Endothelial cell of umbilical vein (primary cell): ENCODE measurements around the gene MAP3K14. TPM values are rescaled to one million over a fixed set of nuclear protein-coding genes. Genes with fewer than 3 reads are reported as not detected.

Experiments
- BruUV-seq: library from RNA; stranded (reverse); fragments of 400-500 nt; replicated peaks from 2 replicates; lab custom pipeline; 2021; lab: Mats Ljungman, UMichigan
- CTCF ChIA-PET: fragments of 300-600, 350-600 bp; sonication (Branson Sonifier 250); formaldehyde crosslinking; loops from one replicate; lab custom pipeline; 2021; ENCODE audit warnings: antibody characterized with exemption, inconsistent platforms; lab: Charles Lee
- POLR2A ChIA-PET: fragments of 300-600, 350-600 bp; sonication (Branson Sonifier 250); formaldehyde crosslinking; loops from one replicate; lab custom pipeline; 2021; ENCODE audit warnings: antibody characterized with exemption, inconsistent platforms; lab: Charles Lee
- DNase-seq: peaks from one replicate; pipeline ENCODE4 v3.0.0-alpha.2; 2011; ENCODE audit warnings: low read depth, low spot score
- FAIRE-seq: peaks from 2 replicates; lab custom pipeline; 2011; peaks lifted over from hg19 to GRCh38; lab: Jason Lieb, UNC
- H2AFZ ChIP-seq: 2 replicates; pipeline ENCODE4 v1.6.0; 2012; ENCODE audit warnings: low read depth, low read length, control low read depth, inconsistent platforms
- H3K27ac ChIP-seq: 2 replicates; pipeline ENCODE4 v1.5.1; 2011; ENCODE audit warnings: low read depth, mild to moderate bottlenecking, control low read depth, low read length, moderate library complexity; ENCODE audit not compliant: insufficient read depth
- H3K27me3 ChIP-seq, 2 experiments: 2 replicates each; pipeline versions ENCODE4 v1.6.0 to v1.6.1; 2011; ENCODE audit warnings: low read length in 2 of 2, mixed read lengths in 1 of 2; ENCODE audit not compliant: control insufficient read depth in 2 of 2, insufficient read depth in 2 of 2
- H3K36me3 ChIP-seq, 2 experiments: 2 replicates in 1 of 2; 3 replicates in 1 of 2; pipeline ENCODE4 v1.5.1; 2011; ENCODE audit warnings: low read length in 2 of 2, mild to moderate bottlenecking in 1 of 2, moderate library complexity in 1 of 2; ENCODE audit not compliant: control insufficient read depth in 2 of 2, insufficient read depth in 2 of 2; ENCODE audit errors: extremely low read depth in 1 of 2
- H3K4me1 ChIP-seq: 3 replicates; pipeline ENCODE4 v1.5.1; 2011; ENCODE audit warnings: mild to moderate bottlenecking, low read length; ENCODE audit not compliant: control insufficient read depth, insufficient read depth; ENCODE audit errors: extremely low read depth
- H3K4me2 ChIP-seq: 2 replicates; pipeline ENCODE4 v1.6.1; 2011; ENCODE audit warnings: low read length, control low read depth, mixed read lengths; ENCODE audit not compliant: insufficient read depth
- H3K4me3 ChIP-seq, 3 experiments: fragments of 200-600 bp in 1 of 3; sonication (generic), shearing (Covaris generic) in 1 of 3; replicated peaks in 1 of 3; 2 replicates each; pipeline ENCODE4 v1.5.1; 2011 to 2016; ENCODE audit warnings: control low read depth in 3 of 3, low read length in 3 of 3, mild to moderate bottlenecking in 2 of 3, inconsistent platforms in 1 of 3, low read depth in 1 of 3, moderate library complexity in 1 of 3; ENCODE audit not compliant: insufficient read depth in 1 of 3
- H3K79me2 ChIP-seq: 2 replicates; pipeline ENCODE4 v1.6.0; 2012; ENCODE audit warnings: low read length, inconsistent platforms; ENCODE audit not compliant: control insufficient read depth, insufficient read depth
- H3K9ac ChIP-seq: replicated peaks from 2 replicates; pipeline ENCODE3; 2011; ENCODE audit warnings: low read length, control low read depth; ENCODE audit not compliant: insufficient read depth; ENCODE audit errors: extremely low read depth
- H3K9me1 ChIP-seq: replicated peaks from 3 replicates; pipeline ENCODE4 v1.6.0; 2011; ENCODE audit warnings: mild to moderate bottlenecking, low read length; ENCODE audit not compliant: control insufficient read depth, insufficient read depth; ENCODE audit errors: extremely low read depth
- H3K9me3 ChIP-seq: replicated peaks from 2 replicates; pipeline ENCODE4 v1.5.1; 2012; ENCODE audit warnings: low read length, inconsistent platforms; ENCODE audit not compliant: control insufficient read depth, insufficient read depth
- H4K20me1 ChIP-seq: replicated peaks from 2 replicates; pipeline ENCODE3; 2011; ENCODE audit warnings: mild to moderate bottlenecking, low read length; ENCODE audit not compliant: control insufficient read depth, insufficient read depth; ENCODE audit errors: extremely low read depth
- EZH2 ChIP-seq: IDR thresholded peaks from 2 replicates; pipeline ENCODE4 v1.6.1; 2012; ENCODE audit warnings: borderline replicate concordance, low read depth, mild to moderate bottlenecking, moderate library complexity, low read length, inconsistent platforms; ENCODE audit not compliant: severe bottlenecking
- FOS ChIP-seq: IDR thresholded peaks from 2 replicates; pipeline ENCODE4 v1.6.1; 2011; ENCODE audit warnings: mild to moderate bottlenecking, low read length, moderate library complexity, borderline replicate concordance; ENCODE audit not compliant: insufficient read depth
- GATA2 ChIP-seq: IDR thresholded peaks from 2 replicates; pipeline ENCODE4 v1.7.0; 2011; ENCODE audit warnings: low read depth, mild to moderate bottlenecking, moderate library complexity, mixed read lengths, low read length; ENCODE audit not compliant: insufficient read length, insufficient read depth
- JUN ChIP-seq: IDR thresholded peaks from 2 replicates; pipeline ENCODE4 v1.6.1; 2011; ENCODE audit warnings: borderline replicate concordance, low read depth; ENCODE audit not compliant: insufficient read length, insufficient read depth
- MYC ChIP-seq: IDR thresholded peaks from one replicate; pipeline ENCODE4 v1.6.1; 2011; ENCODE audit warnings: mild to moderate bottlenecking, low read depth, low read length
- POLR2A ChIP-seq: IDR thresholded peaks from 2 replicates; pipeline ENCODE4 v1.6.1; 2012; ENCODE audit warnings: low read depth, mild to moderate bottlenecking, control low read depth, low read length
- POLR2AphosphoS5 ChIP-seq: IDR thresholded peaks from 2 replicates; pipeline ENCODE4 v1.6.1; 2012; ENCODE audit warnings: low read depth, mild to moderate bottlenecking, control low read depth, low read length, moderate library complexity; ENCODE audit not compliant: insufficient read depth
- dilution Hi-C: fragments of 300-500 bp; cut with MboI; formaldehyde crosslinking; loops from one replicate; pipeline ENCODE4 v1.15.0; 2019; ENCODE audit warnings: low sequenced_read_pairs; ENCODE audit not compliant: extremely low pct_ligation_motif_present
- intact Hi-C: fragments of 100-400 bp; cut with micrococcal nuclease; formaldehyde crosslinking; loops from one replicate; pipeline ENCODE4 v1.10.0; 2022
- polyA plus RNA-seq, 4 experiments: library from polyadenylated mRNA; depleted of rRNA in 3 of 4; stranded (reverse) in 3 of 4; unstranded in 1 of 4; fragments of >200 nt; gene quantifications; 2 replicates each; pipeline versions ENCODE4 v1.2.1 to v1.2.3, GENCODE V29; 2011 to 2012; ENCODE audit warnings: missing spikeins in 1 of 4
- total RNA-seq: library from RNA; stranded (reverse); gene quantifications from 2 replicates; pipeline ENCODE4 v1.2.3, GENCODE V29; 2021
- TF ChIP-seq, protein P1 (sequence below), 2 donors: IDR thresholded peaks; 1 replicate in 1 of 2; 2 replicates in 1 of 2; pipeline ENCODE4 v1.5.1; 2011; ENCODE audit warnings: low read length in 2 of 2, mild to moderate bottlenecking in 2 of 2, moderate library complexity in 2 of 2, control low read depth in 1 of 2, inconsistent platforms in 1 of 2, low read depth in 1 of 2; ENCODE audit not compliant: insufficient read depth in 1 of 2; ENCODE audit errors: extremely low read depth in 1 of 2
- TF ChIP-seq, protein P2 (sequence below): IDR thresholded peaks from 2 replicates; pipeline ENCODE4 v1.6.1; 2011; ENCODE audit not compliant: insufficient read depth, insufficient read length

MAP3K14 gene
- total and polyA plus RNA-seq, 2 donors (not counting 3 experiments of a cell fraction or from before 2014, with no cell fraction given), result 5.4 to 9.8 TPM

- H3K4me1 ChIP-seq, result peaks cover 26% of the 10 kb centered on the region
- H3K27ac ChIP-seq, result no peak overlapping the region
- BruUV-seq, result no TSS peak
- dilution Hi-C loops, result no loop called here
- intact Hi-C loops, result no loop called here
- H3K9ac ChIP-seq, result no peak overlapping the region
- no peak for FAIRE-seq
- POLR2A ChIA-PET, result no interaction called here
- H3K27me3 ChIP-seq, result no peaks in the 10 kb centered on the region
- no peak for DNase-seq
- no peaks in the 10 kb centered on the region for H3K9me1 ChIP-seq
- H3K79me2 ChIP-seq, result no peaks in the 10 kb centered on the region
- H3K36me3 ChIP-seq, result no peaks in the 10 kb centered on the region
- H4K20me1 ChIP-seq, result no peaks in the 10 kb centered on the region
- no peak overlapping the region for H2AFZ ChIP-seq
- no peak overlapping the region for H3K4me3 ChIP-seq
- no peak overlapping the region for H3K4me2 ChIP-seq
- CTCF ChIA-PET, result no interaction called here
- no peak for TF ChIP-seq JUN
- TF ChIP-seq MYC, result no peak
- no peak for TF ChIP-seq EZH2
- TF ChIP-seq POLR2A, result no peak
- TF ChIP-seq, protein P1, sequence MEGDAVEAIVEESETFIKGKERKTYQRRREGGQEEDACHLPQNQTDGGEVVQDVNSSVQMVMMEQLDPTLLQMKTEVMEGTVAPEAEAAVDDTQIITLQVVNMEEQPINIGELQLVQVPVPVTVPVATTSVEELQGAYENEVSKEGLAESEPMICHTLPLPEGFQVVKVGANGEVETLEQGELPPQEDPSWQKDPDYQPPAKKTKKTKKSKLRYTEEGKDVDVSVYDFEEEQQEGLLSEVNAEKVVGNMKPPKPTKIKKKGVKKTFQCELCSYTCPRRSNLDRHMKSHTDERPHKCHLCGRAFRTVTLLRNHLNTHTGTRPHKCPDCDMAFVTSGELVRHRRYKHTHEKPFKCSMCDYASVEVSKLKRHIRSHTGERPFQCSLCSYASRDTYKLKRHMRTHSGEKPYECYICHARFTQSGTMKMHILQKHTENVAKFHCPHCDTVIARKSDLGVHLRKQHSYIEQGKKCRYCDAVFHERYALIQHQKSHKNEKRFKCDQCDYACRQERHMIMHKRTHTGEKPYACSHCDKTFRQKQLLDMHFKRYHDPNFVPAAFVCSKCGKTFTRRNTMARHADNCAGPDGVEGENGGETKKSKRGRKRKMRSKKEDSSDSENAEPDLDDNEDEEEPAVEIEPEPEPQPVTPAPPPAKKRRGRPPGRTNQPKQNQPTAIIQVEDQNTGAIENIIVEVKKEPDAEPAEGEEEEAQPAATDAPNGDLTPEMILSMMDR (IDR thresholded peaks at IDR 0.05; ENCODE audit: extremely low read depth in 1 of 2, insufficient read depth in 1 of 2, low read depth in 1 of 2, low read length in 2 of 2), result no peak
- TF ChIP-seq GATA2, result no peak
- TF ChIP-seq, protein P2, sequence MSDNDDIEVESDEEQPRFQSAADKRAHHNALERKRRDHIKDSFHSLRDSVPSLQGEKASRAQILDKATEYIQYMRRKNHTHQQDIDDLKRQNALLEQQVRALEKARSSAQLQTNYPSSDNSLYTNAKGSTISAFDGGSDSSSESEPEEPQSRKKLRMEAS, result no peak
- no peak for TF ChIP-seq POLR2AphosphoS5
- no peak for TF ChIP-seq FOS
- H3K9me3 ChIP-seq, result no peaks in the 10 kb centered on the region
These were observed 18.2 kb upstream of the MAP3K14 start for GRCh38 chr17:45334701-45335677.
